GM21515 (cell line): Measurements from ENCODE around the gene ZNRD2.

ENCODE experiments used
- ATAC-seq: cut with Tn5 transposase; IDR thresholded peaks from one replicate; pipeline ENCODE4 v1.9.1; 2021; ENCODE audit not compliant: unreplicated experiment

The ZNRD2 gene

GRCh38 chr11:65538232-65538914 lies 31.9 kb upstream of the ZNRD2 start:
- no peak for ATAC-seq

GRCh38 chr11:65538915-65539743 lies 31.1 kb upstream of the ZNRD2 start:
- no peak for ATAC-seq

GRCh38 chr11:65539744-65540289 lies 30.5 kb upstream of the ZNRD2 start:
- ATAC-seq = peak; percentile 37

GRCh38 chr11:65540290-65541092 lies 29.8 kb upstream of the ZNRD2 start:
- ATAC-seq = peak; percentile 65

GRCh38 chr11:65541093-65541982 lies 28.9 kb upstream of the ZNRD2 start:
- no peak for ATAC-seq

GRCh38 chr11:65542738-65543390 lies 27.4 kb upstream of the ZNRD2 start:
- ATAC-seq = no peak

- ATAC-seq = no peak
Measured at GRCh38 chr11:65545853-65546216, 24.4 kb upstream of the ZNRD2 start.

GRCh38 chr11:65546217-65546958 lies 23.9 kb upstream of the ZNRD2 start:
- ATAC-seq = peak; percentile 70

GRCh38 chr11:65547446-65548125 lies 22.7 kb upstream of the ZNRD2 start:
- no peak for ATAC-seq

- no peak for ATAC-seq
Measured at GRCh38 chr11:65548395-65548794, 21.9 kb upstream of the ZNRD2 start.

GRCh38 chr11:65549096-65549495 lies 21.2 kb upstream of the ZNRD2 start:
- no peak for ATAC-seq

GRCh38 chr11:65551572-65552387 lies 18.5 kb upstream of the ZNRD2 start:
- no peak for ATAC-seq

- no peak for ATAC-seq
Measured at GRCh38 chr11:65552388-65552951, 17.8 kb upstream of the ZNRD2 start.

- no peak for ATAC-seq
Measured at GRCh38 chr11:65553301-65554001, 16.8 kb upstream of the ZNRD2 start.

GRCh38 chr11:65554057-65554818 lies 16.0 kb upstream of the ZNRD2 start:
- ATAC-seq = no peak

GRCh38 chr11:65554842-65555430 lies 15.3 kb upstream of the ZNRD2 start:
- no peak for ATAC-seq
